Coronary artery (tissue), 2 donors: ENCODE results near the gene DCP2.

Experiments used
- DNase-seq: peaks from one replicate; pipeline ENCODE4 v3.0.0-alpha.2; 2017; ENCODE audit warnings: low spot score
- H3K27ac ChIP-seq, 2 donors: fragments of 200-600 bp; sonication (generic); one replicate each; pipeline ENCODE4 v1.5.1; 2016 to 2019
- H3K4me3 ChIP-seq: fragments of 200-600 bp; sonication (generic); 2 replicates; pipeline ENCODE4 v1.5.1; 2016; ENCODE audit warnings: mild to moderate bottlenecking, moderate library complexity
- TF ChIP-seq, protein P1 (sequence below): fragments of 200-600 bp; sonication (generic); IDR thresholded peaks from one replicate; pipeline ENCODE4 v1.5.1; 2019; ENCODE audit warnings: antibody characterized with exemption

The DCP2 gene

DNA sequence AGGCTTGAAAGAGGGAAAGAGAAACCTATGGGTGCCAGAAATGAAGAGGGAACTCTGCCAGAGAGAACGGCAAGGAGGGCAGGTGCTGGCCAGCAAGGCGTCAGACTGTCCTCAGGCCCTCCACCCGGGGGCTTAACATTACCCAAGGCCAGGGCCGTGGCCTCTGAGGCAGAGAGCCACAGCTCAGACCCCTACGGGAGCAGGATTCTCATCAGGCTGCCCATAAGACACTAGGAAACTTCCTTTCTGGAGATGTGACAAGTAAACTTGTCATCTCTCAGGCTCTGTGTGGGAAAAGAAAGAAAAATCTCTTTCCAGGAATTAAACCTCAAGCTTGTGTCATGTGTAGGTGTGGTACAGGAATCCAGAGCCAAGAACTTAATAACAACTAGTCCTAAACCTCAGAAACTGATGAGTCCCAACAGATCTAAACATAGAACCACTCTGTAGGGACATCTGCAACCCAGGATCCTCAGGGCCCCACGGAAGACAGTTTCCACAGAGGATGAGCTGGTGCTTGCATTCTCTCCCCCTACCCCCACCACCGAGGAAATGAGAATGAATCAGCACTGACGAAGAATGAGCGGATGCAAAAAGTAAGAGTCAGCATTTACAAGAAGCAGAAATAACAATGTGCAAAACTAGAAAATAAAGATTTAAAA lies 74.3 kb downstream of the DCP2 start:
- no peak for DNase-seq
- Histone ChIP-seq H3K27ac (peak overlapping the region in 1 of 2 donors; percentile 40), H3K4me3 (no peak overlapping the region)
- TF ChIP-seq, protein P1, sequence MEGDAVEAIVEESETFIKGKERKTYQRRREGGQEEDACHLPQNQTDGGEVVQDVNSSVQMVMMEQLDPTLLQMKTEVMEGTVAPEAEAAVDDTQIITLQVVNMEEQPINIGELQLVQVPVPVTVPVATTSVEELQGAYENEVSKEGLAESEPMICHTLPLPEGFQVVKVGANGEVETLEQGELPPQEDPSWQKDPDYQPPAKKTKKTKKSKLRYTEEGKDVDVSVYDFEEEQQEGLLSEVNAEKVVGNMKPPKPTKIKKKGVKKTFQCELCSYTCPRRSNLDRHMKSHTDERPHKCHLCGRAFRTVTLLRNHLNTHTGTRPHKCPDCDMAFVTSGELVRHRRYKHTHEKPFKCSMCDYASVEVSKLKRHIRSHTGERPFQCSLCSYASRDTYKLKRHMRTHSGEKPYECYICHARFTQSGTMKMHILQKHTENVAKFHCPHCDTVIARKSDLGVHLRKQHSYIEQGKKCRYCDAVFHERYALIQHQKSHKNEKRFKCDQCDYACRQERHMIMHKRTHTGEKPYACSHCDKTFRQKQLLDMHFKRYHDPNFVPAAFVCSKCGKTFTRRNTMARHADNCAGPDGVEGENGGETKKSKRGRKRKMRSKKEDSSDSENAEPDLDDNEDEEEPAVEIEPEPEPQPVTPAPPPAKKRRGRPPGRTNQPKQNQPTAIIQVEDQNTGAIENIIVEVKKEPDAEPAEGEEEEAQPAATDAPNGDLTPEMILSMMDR, result no peak

- DNase-seq, result no peak
- H3K4me3 ChIP-seq, result no peak overlapping the region
- TF ChIP-seq, protein P1, result no peak
- H3K27ac ChIP-seq, result no peak overlapping the region
These were observed 75.6 kb downstream of the DCP2 start for GRCh38 chr5:113052041-113052795.

GRCh38 chr5:113053511-113053995 lies 77.0 kb downstream of the DCP2 start:
- TF ChIP-seq, protein P1, result no peak
- no peak for DNase-seq
- Histone ChIP-seq H3K4me3 (no peak overlapping the region), H3K27ac (no peak overlapping the region)

DNA sequence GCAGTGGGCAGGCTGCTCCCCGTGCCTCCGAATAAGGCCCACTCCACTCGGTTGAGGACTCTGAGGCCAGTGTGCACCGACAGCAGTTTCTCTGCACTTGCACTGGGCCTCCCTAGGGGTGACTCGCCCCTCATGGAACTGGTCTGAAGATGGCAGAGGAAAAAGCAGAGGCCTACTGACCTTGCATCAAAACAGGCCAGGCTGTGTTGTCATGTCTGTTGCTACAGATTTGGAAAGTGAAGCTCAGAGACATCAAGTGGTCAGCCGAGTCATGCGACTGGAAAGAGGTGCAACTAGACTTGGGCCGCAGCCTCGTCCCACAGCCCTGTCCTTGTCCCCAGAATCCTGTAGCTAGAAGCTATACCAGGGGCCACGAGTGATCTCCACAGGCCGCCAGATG lies 78.3 kb downstream of the DCP2 start:
- Histone ChIP-seq H3K27ac (no peak overlapping the region), H3K4me3 (no peak overlapping the region)
- DNase-seq, result no peak
- TF ChIP-seq, protein P1, result no peak

- TF ChIP-seq, protein P1, result no peak
- H3K4me3 ChIP-seq, result no peak overlapping the region
- H3K27ac ChIP-seq, result no peak overlapping the region
- DNase-seq, result peak; percentile 46
These were observed 80.4 kb downstream of the DCP2 start for GRCh38 chr5:113056988-113057387.

- Histone ChIP-seq H3K4me3 (no peak overlapping the region), H3K27ac (no peak overlapping the region)
- TF ChIP-seq, protein P1, result no peak
- DNase-seq, result peak; percentile 24
These were observed 81.0 kb downstream of the DCP2 start for GRCh38 chr5:113057557-113057984.
